GM12873 (cell line): ENCODE data around the gene TPSD1.

Source experiments
- TF ChIP-seq, protein P1 (sequence below): IDR thresholded peaks from 2 replicates; pipeline ENCODE4 v1.5.1; 2012; ENCODE audit warnings: low read depth, mild to moderate bottlenecking, moderate library complexity, low read length, control low read depth; ENCODE audit not compliant: insufficient read depth; ENCODE audit errors: missing control alignments

TPSD1 gene

DNA sequence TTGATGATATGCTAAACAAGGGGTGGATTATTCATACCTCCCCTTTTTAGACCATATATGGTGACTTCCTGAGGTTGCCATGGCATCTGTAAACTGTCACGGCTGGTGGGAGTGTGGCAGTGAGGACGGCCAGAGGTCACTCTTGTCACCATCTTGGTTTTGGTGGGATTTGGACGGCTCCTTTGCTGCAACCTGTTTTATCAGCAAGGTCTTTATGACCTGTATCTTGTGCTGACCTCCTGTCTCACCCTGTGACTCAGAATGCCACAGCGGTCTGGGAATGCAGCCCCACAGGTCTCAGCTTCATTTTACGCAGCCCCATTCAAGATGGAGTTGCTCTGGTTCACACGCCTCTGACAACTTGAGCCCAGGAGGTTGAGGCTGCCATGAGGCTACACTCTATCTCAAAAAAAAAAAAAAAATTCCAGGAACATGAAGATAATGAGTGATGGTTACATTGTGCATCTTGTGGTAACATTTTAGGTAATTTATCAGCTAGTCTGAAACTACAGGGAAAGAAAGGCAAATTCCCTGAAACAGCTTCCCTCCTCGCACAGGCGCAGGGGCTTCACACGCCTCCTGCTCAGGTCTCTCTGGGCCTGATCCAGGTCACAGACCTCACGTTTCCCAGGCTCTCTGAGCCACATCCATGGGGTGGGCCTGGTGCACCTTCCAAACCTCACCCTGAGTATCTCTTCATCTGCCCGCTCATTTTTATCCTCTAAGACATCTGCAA is 38.2 kb downstream of the TPSD1 start:
- TF ChIP-seq, protein P1, sequence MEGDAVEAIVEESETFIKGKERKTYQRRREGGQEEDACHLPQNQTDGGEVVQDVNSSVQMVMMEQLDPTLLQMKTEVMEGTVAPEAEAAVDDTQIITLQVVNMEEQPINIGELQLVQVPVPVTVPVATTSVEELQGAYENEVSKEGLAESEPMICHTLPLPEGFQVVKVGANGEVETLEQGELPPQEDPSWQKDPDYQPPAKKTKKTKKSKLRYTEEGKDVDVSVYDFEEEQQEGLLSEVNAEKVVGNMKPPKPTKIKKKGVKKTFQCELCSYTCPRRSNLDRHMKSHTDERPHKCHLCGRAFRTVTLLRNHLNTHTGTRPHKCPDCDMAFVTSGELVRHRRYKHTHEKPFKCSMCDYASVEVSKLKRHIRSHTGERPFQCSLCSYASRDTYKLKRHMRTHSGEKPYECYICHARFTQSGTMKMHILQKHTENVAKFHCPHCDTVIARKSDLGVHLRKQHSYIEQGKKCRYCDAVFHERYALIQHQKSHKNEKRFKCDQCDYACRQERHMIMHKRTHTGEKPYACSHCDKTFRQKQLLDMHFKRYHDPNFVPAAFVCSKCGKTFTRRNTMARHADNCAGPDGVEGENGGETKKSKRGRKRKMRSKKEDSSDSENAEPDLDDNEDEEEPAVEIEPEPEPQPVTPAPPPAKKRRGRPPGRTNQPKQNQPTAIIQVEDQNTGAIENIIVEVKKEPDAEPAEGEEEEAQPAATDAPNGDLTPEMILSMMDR: no peak

DNA sequence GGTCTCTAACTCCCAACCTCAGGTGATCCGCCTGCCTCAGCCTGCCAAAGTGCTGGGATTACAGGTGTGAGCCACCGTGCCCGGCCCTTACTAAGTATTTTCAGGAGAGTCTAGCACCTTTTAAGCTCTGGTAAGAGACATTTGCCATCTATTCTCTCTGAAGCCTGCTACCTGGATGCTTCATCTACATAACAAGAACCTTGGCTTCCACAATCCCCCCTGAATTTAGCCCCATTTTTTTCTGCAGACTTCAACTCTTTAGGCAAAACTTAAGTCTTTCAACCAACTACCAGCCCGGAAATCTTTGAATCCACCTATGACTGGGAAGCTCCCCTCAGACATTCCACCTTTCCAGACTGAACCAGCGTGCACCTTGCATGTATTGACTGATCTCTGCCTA is 39.6 kb downstream of the TPSD1 start:
- TF ChIP-seq, protein P1: no peak

DNA sequence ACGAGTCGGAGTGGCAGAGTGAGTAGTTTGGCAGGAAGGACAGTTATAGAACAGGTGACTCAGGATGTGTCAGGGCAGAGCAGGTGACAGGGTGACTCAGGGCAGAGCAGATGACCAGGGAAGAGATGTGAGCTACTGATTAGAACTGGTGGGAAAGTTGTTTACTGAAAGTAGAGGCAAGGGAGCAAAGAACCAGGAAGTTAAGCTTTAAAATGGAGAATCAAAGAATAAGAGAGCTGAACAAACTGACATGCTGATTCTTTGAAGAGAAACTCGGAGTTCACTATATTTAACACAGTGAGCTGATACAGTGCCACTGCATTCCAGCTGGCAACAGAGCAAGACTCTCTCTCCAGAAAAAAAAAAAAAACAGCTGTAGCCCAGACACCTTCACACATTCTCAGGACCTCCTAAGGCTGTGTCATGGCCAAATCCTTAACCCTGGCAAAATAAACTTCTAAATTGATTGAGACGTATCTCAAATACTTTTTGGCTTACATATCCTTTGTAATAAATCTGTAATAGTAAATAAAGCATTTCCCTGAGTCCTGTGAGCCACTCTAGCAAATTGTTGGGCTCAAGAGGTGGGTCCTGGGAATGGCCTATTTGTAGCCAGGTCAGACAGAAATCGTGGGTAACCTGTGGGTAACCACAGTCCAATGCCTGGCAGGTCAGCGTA is 41.3 kb downstream of the TPSD1 start:
- TF ChIP-seq, protein P1: no peak

DNA sequence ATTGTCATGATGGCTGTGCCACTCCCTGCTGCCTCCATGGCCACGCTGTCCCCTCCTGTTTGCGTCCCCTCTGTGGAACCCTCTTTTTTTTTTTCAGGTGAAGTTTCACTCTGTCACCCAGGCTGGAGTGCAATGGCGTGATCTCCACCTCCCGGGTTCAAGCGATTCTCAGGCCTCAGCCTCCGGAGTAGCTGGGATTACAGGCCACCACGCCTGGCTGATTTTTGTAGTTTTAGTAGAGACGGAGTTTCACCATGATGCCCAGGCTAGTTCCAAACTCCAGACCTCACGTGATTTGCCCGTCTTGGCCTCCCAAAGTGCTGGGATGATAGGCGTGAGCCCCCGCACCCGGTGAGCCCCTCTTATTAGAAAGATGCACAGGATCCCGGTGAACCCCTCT is 42.5 kb downstream of the TPSD1 start:
- TF ChIP-seq, protein P1: no peak

DNA sequence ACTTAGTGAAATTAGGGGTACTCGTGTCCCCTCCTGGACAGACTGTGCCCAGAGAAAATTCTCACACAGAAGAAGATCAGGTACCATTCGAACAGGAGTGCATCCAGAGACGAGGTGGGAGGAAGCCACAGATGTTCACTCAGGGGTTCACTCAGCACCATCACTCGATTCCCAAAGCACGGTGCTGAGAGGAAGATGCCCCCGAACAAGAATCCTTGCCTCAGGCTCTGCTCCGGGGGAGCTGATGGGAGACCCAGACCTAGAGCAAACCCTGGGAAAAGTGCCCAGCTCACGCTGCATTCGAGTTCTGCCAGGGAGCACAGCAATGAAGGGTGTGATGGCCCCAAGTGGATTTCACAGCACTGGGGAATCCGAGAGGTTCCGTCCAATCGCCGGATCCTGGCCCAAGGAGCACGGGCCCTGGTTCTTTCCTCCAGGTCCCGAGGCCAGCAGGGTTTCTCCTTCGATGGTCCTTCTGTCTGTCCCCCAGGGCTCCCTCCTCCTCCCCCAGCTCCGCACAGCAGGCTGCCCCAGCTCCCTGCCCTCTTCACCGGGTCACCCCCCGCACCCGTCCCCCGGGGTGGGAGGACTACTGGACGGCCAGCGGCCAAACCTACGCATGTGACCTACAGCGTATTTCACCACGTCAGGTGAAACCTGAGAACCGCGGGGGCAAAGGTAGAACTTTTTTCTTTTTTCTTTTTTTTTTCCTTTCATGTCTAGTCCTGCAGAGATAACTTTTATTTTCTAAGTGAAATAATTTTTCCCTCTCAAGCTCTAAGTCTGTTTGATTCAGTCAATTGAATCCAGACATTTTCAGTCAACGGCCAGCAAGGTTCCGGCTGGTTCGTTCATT is 43.4 kb downstream of the TPSD1 start:
- TF ChIP-seq, protein P1: no peak

DNA sequence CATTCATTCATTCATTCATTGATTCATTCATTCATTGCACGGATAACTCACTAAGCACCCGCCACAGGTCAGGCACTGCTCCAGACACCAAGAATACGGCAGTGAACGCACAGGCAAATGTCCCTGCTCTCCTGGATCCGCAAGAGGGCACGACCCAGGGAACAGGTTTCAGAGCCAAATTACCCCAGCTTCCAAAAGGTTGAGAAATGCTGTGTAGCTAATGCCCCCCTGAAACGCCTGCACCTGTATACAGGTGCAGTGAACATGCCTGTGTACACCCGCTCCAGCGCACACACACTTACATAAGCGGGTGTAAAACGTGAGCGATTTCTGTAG is 44.0 kb downstream of the TPSD1 start:
- TF ChIP-seq, protein P1: no peak
